ENCODE measurements around the gene FRMD4A. TPM values are rescaled to one million over a fixed set of nuclear protein-coding genes. Genes with fewer than 3 reads are reported as not detected.

FRMD4A gene
- total RNA-seq, 4 donors from 2014 or later, result 5.6 to 34.1 (median 19.4) TPM

GRCh38 chr10:13739183-13739582 is 591.5 kb downstream of the FRMD4A start:
- Histone ChIP-seq H3K27ac (no peak overlapping the region), H3K4me1 (no peaks in the 10 kb centered on the region), H3K4me3 (no peak overlapping the region), H3K27me3 (no peaks in the 10 kb centered on the region), H3K36me3 (no peaks in the 10 kb centered on the region), H3K9me3 (no peaks in the 10 kb centered on the region)
- no peak for TF ChIP-seq CTCF (IDR thresholded peaks at IDR 0.05)
- no peak for TF ChIP-seq POLR2A (IDR thresholded peaks at IDR 0.05)
- no peak for DNase-seq
- intact Hi-C loops (cut with DNase I; ENCODE audit: low total_unique reads), result no loop called here

- no peaks in the 10 kb centered on the region for H3K27me3 ChIP-seq
- intact Hi-C loops (cut with DNase I; ENCODE audit: low total_unique reads), result no loop called here
- DNase-seq, result no peak
- no peak overlapping the region for H3K27ac ChIP-seq
- H3K9me3 ChIP-seq, result no peaks in the 10 kb centered on the region
- TF ChIP-seq CTCF (IDR thresholded peaks at IDR 0.05) (no peak), POLR2A (IDR thresholded peaks at IDR 0.05) (no peak)
- no peaks in the 10 kb centered on the region for H3K36me3 ChIP-seq
- no peak overlapping the region for H3K4me3 ChIP-seq
- no peaks in the 10 kb centered on the region for H3K4me1 ChIP-seq
These were observed 594.2 kb downstream of the FRMD4A start for GRCh38 chr10:13736506-13736905.

- TF ChIP-seq CTCF (IDR thresholded peaks at IDR 0.05), result no peak
- no peak for TF ChIP-seq POLR2A (IDR thresholded peaks at IDR 0.05)
- no peaks in the 10 kb centered on the region for H3K27me3 ChIP-seq
- no peaks in the 10 kb centered on the region for H3K36me3 ChIP-seq
- no peaks in the 10 kb centered on the region for H3K9me3 ChIP-seq
- no peak for DNase-seq
- intact Hi-C loops (cut with DNase I; ENCODE audit: low total_unique reads), result no loop called here
- no peak overlapping the region for H3K27ac ChIP-seq
- no peaks in the 10 kb centered on the region for H3K4me1 ChIP-seq
- H3K4me3 ChIP-seq, result no peak overlapping the region
These were observed 596.6 kb downstream of the FRMD4A start for GRCh38 chr10:13734151-13734550.

- no peak for TF ChIP-seq CTCF (IDR thresholded peaks at IDR 0.05)
- no peak for TF ChIP-seq POLR2A (IDR thresholded peaks at IDR 0.05)
- H3K27me3 ChIP-seq, result no peaks in the 10 kb centered on the region
- no peaks in the 10 kb centered on the region for H3K4me1 ChIP-seq
- no peaks in the 10 kb centered on the region for H3K9me3 ChIP-seq
- no peak overlapping the region for H3K4me3 ChIP-seq
- intact Hi-C loops (cut with DNase I; ENCODE audit: low total_unique reads), result no loop called here
- H3K27ac ChIP-seq, result no peak overlapping the region
- DNase-seq, result no peak
- no peaks in the 10 kb centered on the region for H3K36me3 ChIP-seq
These were observed 597.7 kb downstream of the FRMD4A start for GRCh38 chr10:13733071-13733470.

- Histone ChIP-seq H3K27ac (no peak overlapping the region), H3K36me3 (no peaks in the 10 kb centered on the region), H3K9me3 (no peaks in the 10 kb centered on the region), H3K27me3 (no peaks in the 10 kb centered on the region), H3K4me1 (no peaks in the 10 kb centered on the region), H3K4me3 (no peak overlapping the region)
- intact Hi-C loops (cut with DNase I; ENCODE audit: low total_unique reads), result no loop called here
- TF ChIP-seq POLR2A (IDR thresholded peaks at IDR 0.05) (no peak), CTCF (IDR thresholded peaks at IDR 0.05) (no peak)
- no peak for DNase-seq
These were observed 598.3 kb downstream of the FRMD4A start for GRCh38 chr10:13732465-13732881.

Data from uterus (tissue), 4 donors.